ENCODE data around the gene SMS.

DNA sequence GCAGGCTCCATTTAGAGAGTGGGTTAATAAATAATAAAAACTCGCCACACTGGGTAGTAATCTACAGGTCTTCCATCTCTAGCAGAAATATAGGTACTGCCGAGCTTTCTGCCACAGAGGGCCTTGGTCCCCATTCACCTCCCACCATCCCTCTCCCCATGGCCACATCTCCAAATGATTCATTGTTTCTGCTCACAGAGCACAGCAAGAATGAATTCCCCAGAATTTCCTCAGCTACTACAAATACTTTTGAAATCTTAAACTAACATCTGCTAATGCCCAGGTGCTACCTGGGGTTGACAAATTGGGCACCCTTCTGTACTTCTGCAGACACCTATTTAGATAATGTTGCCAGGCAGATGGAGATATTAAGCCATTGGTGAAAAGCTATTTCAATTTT lies 96.7 kb downstream of the SMS start:
- TF ChIP-seq, protein P1, sequence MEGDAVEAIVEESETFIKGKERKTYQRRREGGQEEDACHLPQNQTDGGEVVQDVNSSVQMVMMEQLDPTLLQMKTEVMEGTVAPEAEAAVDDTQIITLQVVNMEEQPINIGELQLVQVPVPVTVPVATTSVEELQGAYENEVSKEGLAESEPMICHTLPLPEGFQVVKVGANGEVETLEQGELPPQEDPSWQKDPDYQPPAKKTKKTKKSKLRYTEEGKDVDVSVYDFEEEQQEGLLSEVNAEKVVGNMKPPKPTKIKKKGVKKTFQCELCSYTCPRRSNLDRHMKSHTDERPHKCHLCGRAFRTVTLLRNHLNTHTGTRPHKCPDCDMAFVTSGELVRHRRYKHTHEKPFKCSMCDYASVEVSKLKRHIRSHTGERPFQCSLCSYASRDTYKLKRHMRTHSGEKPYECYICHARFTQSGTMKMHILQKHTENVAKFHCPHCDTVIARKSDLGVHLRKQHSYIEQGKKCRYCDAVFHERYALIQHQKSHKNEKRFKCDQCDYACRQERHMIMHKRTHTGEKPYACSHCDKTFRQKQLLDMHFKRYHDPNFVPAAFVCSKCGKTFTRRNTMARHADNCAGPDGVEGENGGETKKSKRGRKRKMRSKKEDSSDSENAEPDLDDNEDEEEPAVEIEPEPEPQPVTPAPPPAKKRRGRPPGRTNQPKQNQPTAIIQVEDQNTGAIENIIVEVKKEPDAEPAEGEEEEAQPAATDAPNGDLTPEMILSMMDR (IDR thresholded peaks at IDR 0.05): no peak
- no peak for TF ChIP-seq ZFX (IDR thresholded peaks at IDR 0.05; ENCODE audit: borderline replicate concordance)
